Glutamatergic neuron (in vitro differentiated cells): ENCODE data around the gene FOXO3. TPM values are rescaled to one million over a fixed set of nuclear protein-coding genes. Genes with fewer than 3 reads are reported as not detected.

ENCODE experiments used
- DNase-seq: peaks from one replicate; pipeline ENCODE4 v3.0.0; 2022
- H3K27ac Mint-ChIP-seq: one replicate; pipeline ENCODE4 v1.8.0; 2020; ENCODE audit warnings: mild to moderate bottlenecking, mixed read lengths, inconsistent platforms; ENCODE audit not compliant: unreplicated experiment
- H3K27me3 Mint-ChIP-seq: one replicate; pipeline ENCODE4 v1.8.0; 2020; ENCODE audit warnings: mild to moderate bottlenecking, moderate library complexity, mixed read lengths, inconsistent platforms; ENCODE audit not compliant: unreplicated experiment
- H3K36me3 Mint-ChIP-seq: one replicate; pipeline ENCODE4 v1.8.0; 2020; ENCODE audit warnings: mild to moderate bottlenecking, mixed read lengths, inconsistent platforms; ENCODE audit not compliant: unreplicated experiment
- H3K4me1 Mint-ChIP-seq: one replicate; pipeline ENCODE4 v1.8.0; 2020; ENCODE audit warnings: mild to moderate bottlenecking, low read depth, mixed read lengths, inconsistent platforms; ENCODE audit not compliant: unreplicated experiment
- H3K4me3 Mint-ChIP-seq: one replicate; pipeline ENCODE4 v1.8.0; 2020; ENCODE audit warnings: mild to moderate bottlenecking, mixed read lengths, inconsistent platforms; ENCODE audit not compliant: unreplicated experiment
- H3K9me3 Mint-ChIP-seq: one replicate; pipeline ENCODE4 v1.8.0; 2020; ENCODE audit warnings: mild to moderate bottlenecking, moderate library complexity, mixed read lengths, inconsistent platforms; ENCODE audit not compliant: unreplicated experiment
- CTCF ChIP-seq: fragments of 200-600 bp; sonication (generic); IDR thresholded peaks from one replicate; pipeline ENCODE4 v1.5.0; 2021; ENCODE audit not compliant: partially characterized antibody, unreplicated experiment
- total RNA-seq: library from RNA; stranded (reverse); fragmentation: NEBNext Ultra II Directional; extraction: Animal tissue kit (Norgen Biotek cat#: 25700); gene quantifications from one replicate; pipeline ENCODE4 v1.2.1, GENCODE V29; 2021; ENCODE audit not compliant: unreplicated experiment

Gene FOXO3
- total RNA-seq, 1 donor from 2014 or later, result 30.3 TPM

GRCh38 chr6:108716801-108717791 lies 156.4 kb downstream of the FOXO3 start:
- no peak for TF ChIP-seq CTCF

GRCh38 chr6:108719477-108719876 lies 158.8 kb downstream of the FOXO3 start:
- Mint-ChIP-seq H3K4me1 (no peaks in the 10 kb centered on the region), H3K9me3 (no peaks in the 10 kb centered on the region), H3K27me3 (peaks cover 2% of the 10 kb centered on the region), H3K27ac (no peak overlapping the region), H3K36me3 (peaks cover 6% of the 10 kb centered on the region), H3K4me3 (no peak overlapping the region)
- DNase-seq, result no peak
- no peak for TF ChIP-seq CTCF

More at GRCh38 chr6:108716801-108717791, 156.4 kb downstream of the FOXO3 start:
- no peak overlapping the region for H3K4me3 Mint-ChIP-seq
- peaks cover 2% of the 10 kb centered on the region for H3K9me3 Mint-ChIP-seq
- H3K27me3 Mint-ChIP-seq, result no peaks in the 10 kb centered on the region
- H3K4me1 Mint-ChIP-seq, result no peaks in the 10 kb centered on the region
- no peaks in the 10 kb centered on the region for H3K36me3 Mint-ChIP-seq
- H3K27ac Mint-ChIP-seq, result no peak overlapping the region
- DNase-seq, result no peak

- no peak overlapping the region for H3K27ac Mint-ChIP-seq
- TF ChIP-seq CTCF, result no peak
- H3K4me3 Mint-ChIP-seq, result no peak overlapping the region
- no peaks in the 10 kb centered on the region for H3K4me1 Mint-ChIP-seq
- H3K27me3 Mint-ChIP-seq, result peaks cover 2% of the 10 kb centered on the region
- peaks cover 6% of the 10 kb centered on the region for H3K36me3 Mint-ChIP-seq
- DNase-seq, result no peak
- H3K9me3 Mint-ChIP-seq, result no peaks in the 10 kb centered on the region
These were observed 160.1 kb downstream of the FOXO3 start for GRCh38 chr6:108720827-108721226.

GRCh38 chr6:108721286-108721685 lies 160.6 kb downstream of the FOXO3 start:
- Mint-ChIP-seq H3K4me1 (no peaks in the 10 kb centered on the region), H3K9me3 (no peaks in the 10 kb centered on the region), H3K4me3 (no peak overlapping the region), H3K27me3 (peaks cover 2% of the 10 kb centered on the region), H3K36me3 (peaks cover 6% of the 10 kb centered on the region), H3K27ac (no peak overlapping the region)
- DNase-seq, result no peak
- no peak for TF ChIP-seq CTCF

- Mint-ChIP-seq H3K27ac (no peak overlapping the region), H3K36me3 (peaks cover 6% of the 10 kb centered on the region), H3K4me1 (no peaks in the 10 kb centered on the region), H3K27me3 (peaks cover 2% of the 10 kb centered on the region), H3K9me3 (peaks cover 2% of the 10 kb centered on the region), H3K4me3 (no peak overlapping the region)
- no peak for DNase-seq
- no peak for TF ChIP-seq CTCF
These were observed 162.9 kb downstream of the FOXO3 start for GRCh38 chr6:108723594-108723993.
